GM18951 (cell line): ENCODE data around the gene TIMP4.

Experiments
- POLR2A ChIP-seq: IDR thresholded peaks from 4 replicates; pipeline ENCODE4 v1.6.1; 2011; ENCODE audit warnings: mild to moderate bottlenecking; ENCODE audit not compliant: insufficient read length, insufficient read depth; ENCODE audit errors: extremely low read depth
- in situ Hi-C: fragments of 300-500 bp; cut with MboI; formaldehyde crosslinking; loops from one replicate; pipeline ENCODE4 v1.12.0; 2022; ENCODE audit warnings: low sequenced_read_pairs, mixed read lengths, inconsistent platforms; ENCODE audit not compliant: unreplicated experiment

The TIMP4 gene

GRCh38 chr3:12125772-12126171, 32.9 kb downstream of the TIMP4 start:
- TF ChIP-seq POLR2A, result no peak

DNA sequence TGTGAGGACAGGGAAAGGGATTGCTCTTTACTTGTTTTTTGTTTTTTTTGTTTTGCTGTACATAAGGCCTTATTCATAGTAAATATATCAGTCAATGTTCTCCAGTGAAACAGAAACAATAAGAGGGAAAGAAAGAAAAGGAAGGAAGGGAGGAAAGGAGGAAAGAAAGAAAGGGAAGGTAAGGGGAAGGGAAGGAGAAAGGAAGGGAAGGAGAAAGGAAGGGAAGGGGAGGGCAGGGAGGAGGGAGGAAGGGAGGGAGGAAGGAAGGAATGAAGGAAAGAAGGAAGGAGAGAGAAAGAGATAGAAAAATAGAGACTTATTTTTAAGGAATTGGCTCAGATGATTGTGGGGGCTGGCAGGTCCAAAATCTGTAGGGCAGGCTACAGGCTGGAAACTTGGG, 37.2 kb downstream of the TIMP4 start:
- in situ Hi-C loops, result no loop called here
- no peak for TF ChIP-seq POLR2A

More at GRCh38 chr3:12125772-12126171, 32.9 kb downstream of the TIMP4 start:
- in situ Hi-C loops, result loop anchor here (25.0 kb wide), 1 partner anchor 587 kb away; no protein-coding TSS in a partner anchor

- in situ Hi-C loops, result no loop called here
- TF ChIP-seq POLR2A, result no peak
Measured at GRCh38 chr3:12120374-12121140, 38.2 kb downstream of the TIMP4 start.

DNA sequence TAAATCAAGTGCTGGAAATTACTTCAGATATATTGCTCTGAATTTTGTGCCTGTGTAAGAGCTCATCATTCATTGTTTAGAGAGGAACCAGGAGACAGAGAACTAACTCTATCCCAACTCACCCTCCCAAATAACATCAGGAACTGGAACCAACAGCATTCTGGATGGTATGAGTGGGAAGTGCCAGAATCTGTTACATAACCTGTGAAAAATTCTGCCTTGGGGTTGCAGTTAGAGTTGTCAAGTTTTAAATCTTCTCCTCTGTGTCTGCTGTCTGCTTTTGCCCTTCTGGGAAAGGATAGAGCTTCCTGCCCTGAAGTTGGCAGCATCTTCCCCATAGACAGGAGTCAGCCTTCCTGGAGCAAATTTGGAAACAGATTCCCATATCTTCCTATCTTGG, 41.2 kb downstream of the TIMP4 start:
- no peak for TF ChIP-seq POLR2A
- in situ Hi-C loops, result no loop called here

- in situ Hi-C loops, result no loop called here
- no peak for TF ChIP-seq POLR2A
Measured at GRCh38 chr3:12116870-12117269, 41.8 kb downstream of the TIMP4 start.

DNA sequence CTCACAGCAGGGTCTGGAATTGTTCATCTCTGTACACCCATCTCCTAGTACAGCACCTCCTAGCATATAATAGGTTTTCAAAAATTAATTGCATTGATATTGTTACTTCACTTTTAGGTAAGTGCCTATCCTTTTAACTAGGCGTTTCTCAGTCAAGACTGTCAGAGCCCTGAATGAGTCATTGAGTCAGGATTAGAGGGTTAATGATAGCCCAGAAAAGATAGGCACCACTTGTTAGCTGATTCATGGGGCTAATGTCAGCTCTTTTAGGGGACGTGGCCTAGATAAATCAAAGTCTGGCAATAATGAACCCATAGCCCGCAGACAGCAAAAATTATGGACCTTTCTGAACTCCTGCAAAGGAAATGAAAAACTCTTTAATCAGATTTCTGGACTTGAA, 42.9 kb downstream of the TIMP4 start:
- in situ Hi-C loops, result no loop called here
- TF ChIP-seq POLR2A, result no peak

DNA sequence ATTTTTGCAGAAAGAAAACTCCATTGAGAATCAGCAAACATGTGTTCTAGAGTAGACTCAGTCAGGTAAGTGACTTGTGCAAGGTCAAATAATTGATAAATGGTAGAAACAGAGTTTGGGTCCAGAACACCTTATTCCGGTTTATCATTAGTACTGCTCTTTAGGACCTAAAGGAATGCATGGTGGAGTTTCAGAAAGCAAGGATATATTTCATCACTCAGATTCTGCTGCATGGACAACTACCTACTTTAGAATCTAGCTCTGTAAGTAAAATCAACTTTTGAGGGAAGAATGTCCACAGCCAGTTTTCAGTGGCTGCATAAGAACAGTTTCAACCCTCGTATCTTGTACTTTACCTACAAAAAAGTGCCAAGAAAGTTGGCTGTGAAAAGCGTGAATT, 43.6 kb downstream of the TIMP4 start:
- no peak for TF ChIP-seq POLR2A
- in situ Hi-C loops, result no loop called here

GRCh38 chr3:12114251-12114650, 44.5 kb downstream of the TIMP4 start:
- no peak for TF ChIP-seq POLR2A
- in situ Hi-C loops, result no loop called here

GRCh38 chr3:12107071-12107713, 51.5 kb downstream of the TIMP4 start:
- no peak for TF ChIP-seq POLR2A
- in situ Hi-C loops, result no loop called here
